ENCODE data around the gene AQP11. TPM values are rescaled to one million over a fixed set of nuclear protein-coding genes. Genes with fewer than 3 reads are reported as not detected.
"Not testable (repeated sequence)": the region's sequence is repeated elsewhere in the genome, so short reads cannot be mapped to it uniquely, and the experiment has no call there.

The AQP11 gene
- total and polyA plus RNA-seq, 5 experiments from 2014 or later = 0.92 to 1.4 (median 1.1) TPM

GRCh38 chr11:77568306-77568705, 21.4 kb upstream of the AQP11 start:
- Mint-ChIP-seq H3K4me3 (no peak overlapping the region), H3K27me3 (peaks cover 7 to 26% (median 14%) of the 10 kb centered on the region in 5 donors), H3K4me1 (no peaks in the 10 kb centered on the region), H3K9me3 (peaks cover 0 to 24% (median 9%) of the 10 kb centered on the region in 9 donors), H3K36me3 (peaks cover 0 to 4% (median 2%) of the 10 kb centered on the region in 3 donors), H3K27ac (no peak overlapping the region)
- no peak for ATAC-seq
- DNase-seq = no peak
- POLR2A ChIA-PET = no interaction called here

DNA sequence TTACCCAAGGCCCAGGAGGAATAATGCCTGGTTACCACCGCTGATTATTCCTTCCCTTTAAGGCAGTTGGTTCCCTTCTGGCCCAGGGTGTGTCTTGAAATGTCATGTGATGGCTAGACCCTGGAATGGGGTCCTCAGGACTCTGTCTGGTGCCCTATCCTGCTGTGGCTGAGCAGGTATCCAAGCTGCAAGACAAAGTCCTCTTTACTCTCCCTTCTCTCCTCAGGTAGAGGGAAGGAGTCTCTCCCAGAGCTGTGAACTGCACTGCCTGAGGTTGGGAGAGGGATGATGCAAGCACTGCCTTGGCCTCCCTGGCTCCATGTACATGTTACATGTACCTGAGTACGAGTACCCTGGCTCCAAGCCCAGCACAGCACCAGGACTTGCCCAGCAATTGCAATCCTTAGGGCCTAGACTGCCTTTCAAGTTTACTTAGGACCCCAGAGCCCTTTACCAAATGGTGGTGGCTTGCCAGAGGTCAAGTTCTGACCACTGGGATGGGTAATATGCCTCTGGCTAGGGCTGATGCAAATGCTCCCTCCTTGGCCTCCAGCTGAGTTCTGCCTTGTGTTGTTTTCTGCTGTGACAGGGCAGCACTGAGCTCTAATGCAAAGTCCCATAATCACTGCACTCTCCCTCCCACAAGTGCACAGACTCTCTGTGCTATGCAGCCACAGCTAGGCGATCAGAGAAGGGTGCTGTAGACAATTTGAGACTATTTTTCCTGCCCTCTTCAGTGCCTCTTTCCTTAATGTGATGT, 20.7 kb upstream of the AQP11 start:
- POLR2A ChIA-PET = interaction anchor here (0.6 kb wide), 1 partner anchor 467 kb away, joined by 5 read pairs; no protein-coding TSS in a partner anchor

GRCh38 chr11:77569676-77570070, 20.1 kb upstream of the AQP11 start:
- Mint-ChIP-seq H3K9me3 (peaks cover 0 to 12% (median 5%) of the 10 kb centered on the region in 9 donors), H3K4me1 (no peaks in the 10 kb centered on the region), H3K27me3 (peaks cover 7 to 26% (median 14%) of the 10 kb centered on the region in 5 donors), H3K27ac (no peak overlapping the region), H3K4me3 (no peak overlapping the region), H3K36me3 (peaks cover 0 to 4% (median 2%) of the 10 kb centered on the region in 3 donors)
- POLR2A ChIA-PET = interaction anchor here (0.6 kb wide), 1 partner anchor 466 kb away, joined by 5 read pairs; no protein-coding TSS in a partner anchor
- no peak for DNase-seq
- ATAC-seq = no peak

More for the DNA sequence above, 20.7 kb upstream of the AQP11 start:
- Mint-ChIP-seq H3K27me3 (peaks cover 7 to 26% (median 14%) of the 10 kb centered on the region in 5 donors), H3K27ac (no peak overlapping the region), H3K36me3 (peaks cover 0 to 4% (median 2%) of the 10 kb centered on the region in 3 donors), H3K4me1 (no peaks in the 10 kb centered on the region), H3K4me3 (no peak overlapping the region), H3K9me3 (peaks cover 0 to 18% (median 5%) of the 10 kb centered on the region in 9 donors)
- ATAC-seq (no peak), DNase-seq (no peak)

GRCh38 chr11:77570896-77571295, 18.9 kb upstream of the AQP11 start:
- peaks cover 7 to 26% (median 14%) of the 10 kb centered on the region in 5 donors for H3K27me3 Mint-ChIP-seq
- POLR2A ChIA-PET, ATAC-seq, H3K27ac Mint-ChIP-seq, H3K4me1 Mint-ChIP-seq, DNase-seq, H3K36me3 Mint-ChIP-seq, H3K4me3 Mint-ChIP-seq, H3K9me3 Mint-ChIP-seq: not testable (repeated sequence)

GRCh38 chr11:77575428-77575827, 14.3 kb upstream of the AQP11 start:
- H3K9me3 Mint-ChIP-seq, DNase-seq, H3K27ac Mint-ChIP-seq, H3K4me3 Mint-ChIP-seq, H3K36me3 Mint-ChIP-seq, H3K27me3 Mint-ChIP-seq, H3K4me1 Mint-ChIP-seq, ATAC-seq: not testable (repeated sequence)
- POLR2A ChIA-PET = interaction anchor here (0.6 kb wide), 1 partner anchor 75 kb away, joined by 4 read pairs; no protein-coding TSS in a partner anchor

DNA sequence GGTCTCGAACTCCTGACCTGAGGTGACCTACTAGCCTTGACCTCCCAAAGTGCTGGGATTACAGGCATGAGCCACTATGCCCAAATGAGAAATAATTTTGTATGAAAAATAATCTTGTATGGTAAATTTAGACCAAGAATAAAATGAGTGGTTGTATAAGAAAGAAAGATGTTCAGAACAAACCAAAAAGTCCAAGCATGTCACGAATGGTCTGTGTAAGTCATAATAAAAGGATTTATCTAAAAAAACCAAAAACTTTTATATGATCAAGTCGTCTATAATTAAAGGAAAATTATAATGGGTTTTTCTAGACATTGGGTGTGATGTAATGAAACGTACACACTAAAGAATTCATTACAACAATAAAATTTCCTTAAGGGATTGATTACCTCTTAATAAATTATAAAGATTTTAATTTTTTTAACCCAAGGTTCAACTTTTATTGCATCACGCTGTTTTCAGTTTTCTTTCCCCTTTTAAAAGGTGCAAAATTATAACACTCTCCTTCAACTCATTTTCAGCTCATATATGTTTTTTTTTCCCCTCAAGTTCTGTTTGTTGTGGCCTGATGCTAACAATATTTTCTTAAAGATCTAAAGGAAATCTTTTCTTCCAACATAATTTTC, 8.9 kb upstream of the AQP11 start:
- POLR2A ChIA-PET = no interaction called here
- no peak for ATAC-seq
- Mint-ChIP-seq H3K9me3 (peaks cover 0 to 23% (median 7%) of the 10 kb centered on the region in 9 donors), H3K27ac (no peak overlapping the region), H3K36me3 (peaks cover 0 to 10% (median 6%) of the 10 kb centered on the region in 3 donors), H3K4me1 (no peaks in the 10 kb centered on the region), H3K27me3 (peaks cover 3 to 11% (median 4%) of the 10 kb centered on the region in 5 donors), H3K4me3 (no peak overlapping the region)
- no peak for DNase-seq

- peak in 4 of 10 donors; percentile 12 to 51 (median 44) for DNase-seq
- Mint-ChIP-seq H3K27ac (peak overlapping the region in 4 of 10 donors; percentile 66 to 84 (median 78)), H3K4me1 (peaks cover 14 to 21% (median 16%) of the 10 kb centered on the region in 4 donors), H3K9me3 (peaks cover 0 to 4% (median 0%) of the 10 kb centered on the region in 9 donors), H3K4me3 (peak overlapping the region; percentile 80 to 92 (median 88)), H3K27me3 (peaks cover 4 to 16% (median 5%) of the 10 kb centered on the region in 5 donors), H3K36me3 (no peaks in the 10 kb centered on the region)
- ATAC-seq = peak; percentile 57 to 67
- POLR2A ChIA-PET = interaction anchor here (0.6 kb wide), 1 partner anchor 12 kb away, joined by 4 read pairs; no protein-coding TSS in a partner anchor
Observed at GRCh38 chr11:77589181-77589520, 602 bp upstream of the AQP11 start.

DNA sequence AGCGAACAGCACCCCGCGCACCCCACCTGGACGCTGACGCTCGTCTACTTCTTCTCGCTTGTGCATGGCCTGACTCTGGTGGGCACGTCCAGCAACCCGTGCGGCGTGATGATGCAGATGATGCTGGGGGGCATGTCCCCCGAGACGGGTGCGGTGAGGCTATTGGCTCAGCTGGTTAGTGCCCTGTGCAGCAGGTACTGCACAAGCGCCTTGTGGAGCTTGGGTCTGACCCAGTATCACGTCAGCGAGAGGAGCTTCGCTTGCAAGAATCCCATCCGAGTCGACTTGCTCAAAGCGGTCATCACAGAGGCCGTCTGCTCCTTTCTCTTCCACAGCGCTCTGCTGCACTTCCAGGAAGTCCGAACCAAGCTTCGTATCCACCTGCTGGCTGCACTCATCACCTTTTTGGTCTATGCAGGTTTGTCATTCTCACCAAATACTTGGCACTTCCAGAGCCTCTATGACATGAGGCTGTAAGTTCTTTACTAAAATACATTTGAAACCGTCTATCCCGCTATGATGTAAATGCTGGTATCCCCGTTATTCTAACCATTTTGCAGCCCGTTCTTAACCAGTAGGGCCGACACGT, 535 bp downstream of the AQP11 start:
- Mint-ChIP-seq H3K36me3 (no peaks in the 10 kb centered on the region), H3K27ac (peak overlapping the region in 7 of 10 donors; percentile 29 to 95 (median 72)), H3K27me3 (peaks cover 2 to 11% (median 5%) of the 10 kb centered on the region in 5 donors), H3K4me3 (peak overlapping the region; percentile 83 to 96 (median 94)), H3K4me1 (peaks cover 14 to 21% (median 16%) of the 10 kb centered on the region in 4 donors), H3K9me3 (no peaks in the 10 kb centered on the region)
- peak; percentile 6 to 43 for ATAC-seq
- POLR2A ChIA-PET = interaction anchor here (1.2 kb wide), 1 partner anchor 404 kb away, joined by 3 read pairs; the partner anchor contains the start of gene INTS4
- DNase-seq = peak in 5 of 10 donors; percentile 2 to 65 (median 21)

DNA sequence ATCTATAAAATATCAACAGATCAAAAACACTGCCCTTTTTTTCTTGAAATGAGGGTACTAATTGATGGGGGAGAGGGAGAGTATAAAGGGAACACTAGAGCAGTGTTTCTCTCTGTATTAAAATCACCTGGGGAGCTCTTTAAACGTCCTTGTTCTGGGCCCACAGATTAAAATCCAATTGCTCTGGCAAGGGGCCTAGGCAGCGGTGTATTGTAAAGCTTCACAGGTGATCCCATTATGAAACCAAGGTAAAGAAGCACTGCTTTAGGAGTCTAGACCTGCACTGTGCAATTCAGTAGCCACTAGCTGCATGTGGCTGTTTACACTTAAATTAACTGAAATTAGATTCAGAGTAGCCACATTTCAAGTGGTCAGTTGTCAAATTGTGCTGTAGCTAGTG, 3.0 kb downstream of the AQP11 start:
- ATAC-seq = no peak
- Mint-ChIP-seq H3K27me3 (no peaks in the 10 kb centered on the region), H3K4me1 (peaks cover 14 to 21% (median 16%) of the 10 kb centered on the region in 4 donors), H3K27ac (no peak overlapping the region), H3K9me3 (no peaks in the 10 kb centered on the region), H3K36me3 (no peaks in the 10 kb centered on the region), H3K4me3 (no peak overlapping the region)
- DNase-seq = no peak
- POLR2A ChIA-PET = interaction anchor here (1.2 kb wide), 1 partner anchor 10 kb away, joined by 5 read pairs; no protein-coding TSS in a partner anchor

DNA sequence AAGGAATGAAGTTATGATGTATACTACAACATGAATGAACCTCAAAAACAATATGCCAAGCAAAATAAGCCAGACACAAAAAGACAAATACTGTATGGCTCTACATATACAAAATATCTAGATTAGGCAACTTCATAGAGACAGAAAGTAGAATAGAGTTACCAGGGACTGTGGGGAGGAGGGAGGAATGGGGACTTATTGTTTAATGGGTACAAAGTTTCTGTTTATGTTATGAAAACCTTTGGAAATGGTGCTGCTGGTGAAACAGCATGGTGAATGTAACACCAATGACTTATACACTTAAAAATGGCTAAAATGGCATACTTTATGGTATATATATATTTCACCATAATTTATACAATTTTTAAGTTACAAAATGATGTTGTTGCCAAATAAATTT, 4.1 kb downstream of the AQP11 start:
- Mint-ChIP-seq H3K4me3 (no peak overlapping the region), H3K27ac (no peak overlapping the region), H3K9me3 (no peaks in the 10 kb centered on the region), H3K27me3 (no peaks in the 10 kb centered on the region), H3K4me1 (peaks cover 11 to 13% (median 12%) of the 10 kb centered on the region in 4 donors), H3K36me3 (no peaks in the 10 kb centered on the region)
- no peak for DNase-seq
- no peak for ATAC-seq
- POLR2A ChIA-PET = interaction anchor here (0.6 kb wide), 3 partner anchors 10 to 855 kb away, joined by 3 to 4 read pairs (median 4); no protein-coding TSS in a partner anchor

DNA sequence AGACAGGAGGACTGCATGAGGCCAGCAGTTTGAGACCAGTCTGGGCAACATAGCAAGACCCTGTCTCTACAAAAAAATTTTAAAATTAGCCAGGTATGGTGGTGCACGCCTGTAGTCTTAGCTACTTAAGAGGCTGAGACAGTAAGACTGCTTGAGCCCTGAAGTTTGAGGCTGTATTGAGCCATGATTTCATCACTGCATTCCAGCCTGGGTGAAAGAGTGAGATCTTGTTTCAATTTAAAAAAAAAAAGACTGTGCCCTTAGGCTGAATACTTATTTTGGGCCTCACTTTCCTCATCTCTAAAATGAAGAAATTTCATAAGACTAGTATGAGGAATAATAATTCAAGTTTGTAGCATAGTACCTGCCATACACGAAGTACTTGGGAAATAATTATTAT, 6.9 kb downstream of the AQP11 start:
- H3K27me3 Mint-ChIP-seq = no peaks in the 10 kb centered on the region
- no peak overlapping the region for H3K27ac Mint-ChIP-seq
- ATAC-seq (no peak), DNase-seq (no peak)
- POLR2A ChIA-PET = no interaction called here
- no peak overlapping the region for H3K4me3 Mint-ChIP-seq
- H3K9me3 Mint-ChIP-seq = no peaks in the 10 kb centered on the region
- H3K4me1 Mint-ChIP-seq = peaks cover 0 to 2% (median 0%) of the 10 kb centered on the region in 4 donors
- no peaks in the 10 kb centered on the region for H3K36me3 Mint-ChIP-seq

DNA sequence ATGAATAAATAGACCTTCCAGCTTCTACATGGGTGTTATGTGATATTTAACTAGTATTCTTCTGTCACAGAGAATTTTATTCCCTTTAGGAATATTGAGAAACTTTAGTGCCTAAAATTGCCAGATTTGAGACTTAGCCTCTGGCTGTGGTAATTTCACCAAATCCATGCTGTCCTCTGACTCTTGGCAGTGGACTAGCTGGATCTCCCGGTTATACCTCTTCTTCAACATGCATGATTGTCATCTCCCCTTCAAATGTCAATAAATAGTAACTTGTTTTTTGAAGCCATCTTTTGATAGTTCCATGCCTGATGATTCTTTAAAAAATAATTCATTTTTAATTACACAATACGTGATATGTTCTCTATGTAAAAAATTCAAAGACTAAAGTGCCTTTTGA, 8.4 kb downstream of the AQP11 start:
- Mint-ChIP-seq H3K4me3 (no peak overlapping the region), H3K4me1 (peaks cover 0 to 4% (median 0%) of the 10 kb centered on the region in 4 donors), H3K9me3 (no peaks in the 10 kb centered on the region), H3K27me3 (no peaks in the 10 kb centered on the region), H3K36me3 (peaks cover 0 to 3% (median 0%) of the 10 kb centered on the region in 3 donors), H3K27ac (peak overlapping the region in 2 of 10 donors; percentile 54 to 88)
- no peak for DNase-seq
- POLR2A ChIA-PET = no interaction called here
- ATAC-seq = no peak

Measured in naive thymus-derived CD8-positive, alpha-beta T cell (primary cell).